Neural cell (in vitro differentiated cells): Measurements from ENCODE around the gene EHBP1. TPM values are rescaled to one million over a fixed set of nuclear protein-coding genes. Genes with fewer than 3 reads are reported as not detected.
"Not testable (repeated sequence)": the region's sequence is repeated elsewhere in the genome, so short reads cannot be mapped to it uniquely, and the experiment has no call there.

ENCODE experiments used
- H2AFZ ChIP-seq: fragments of 200-600, 300-800 bp; sonication (generic), shearing (Covaris generic); 2 replicates; pipeline ENCODE4 v1.6.0; 2014; ENCODE audit warnings: low read depth, mild to moderate bottlenecking, antibody characterized with exemption, low read length, moderate library complexity
- H3F3A ChIP-seq: fragments of 200-600 bp; shearing (Covaris generic); 2 replicates; pipeline ENCODE4 v1.6.1; 2016; ENCODE audit warnings: mild to moderate bottlenecking, moderate library complexity, mixed read lengths, antibody characterized with exemption, low read length; ENCODE audit not compliant: insufficient read depth, poor library complexity, severe bottlenecking
- H3K27ac ChIP-seq: fragments of 200-600, 300-800 bp; sonication (generic), shearing (Covaris generic); 2 replicates; pipeline ENCODE4 v1.5.1; 2014; ENCODE audit warnings: mild to moderate bottlenecking, low read length, moderate library complexity
- H3K27me3 ChIP-seq: fragments of 300-800, 200-600 bp; sonication (generic), shearing (Covaris generic); 2 replicates; pipeline ENCODE4 v1.6.0; 2014; ENCODE audit warnings: mild to moderate bottlenecking, low read depth, low read length, moderate library complexity; ENCODE audit not compliant: insufficient read depth
- H3K36me3 ChIP-seq: fragments of 300-800, 200-600 bp; sonication (generic), shearing (Covaris generic); 2 replicates; pipeline ENCODE4 v1.5.1; 2014; ENCODE audit warnings: mild to moderate bottlenecking, antibody characterized with exemption, low read length, moderate library complexity; ENCODE audit not compliant: insufficient read depth
- H3K4me2 ChIP-seq: fragments of 300-800, 200-600 bp; sonication (generic), shearing (Covaris generic); 2 replicates; pipeline ENCODE4 v1.6.0; 2014; ENCODE audit warnings: mild to moderate bottlenecking, low read length
- H3K4me3 ChIP-seq: fragments of 300-800, 200-600 bp; sonication (generic), shearing (Covaris generic); 2 replicates; pipeline ENCODE4 v1.5.1; 2014; ENCODE audit warnings: mild to moderate bottlenecking, low read length, moderate library complexity
- H3K79me2 ChIP-seq: fragments of 200-600 bp; shearing (Covaris generic); replicated peaks from 2 replicates; pipeline ENCODE4 v1.6.0; 2014; ENCODE audit warnings: mild to moderate bottlenecking, low read length, moderate library complexity; ENCODE audit not compliant: insufficient read depth
- H3K9ac ChIP-seq: fragments of 300-800, 200-600 bp; sonication (generic), shearing (Covaris generic); 2 replicates; pipeline ENCODE4 v1.6.1; 2016; ENCODE audit warnings: mild to moderate bottlenecking, low read length, mixed read lengths
- H3K9me2 ChIP-seq: fragments of 200-600 bp; shearing (Covaris generic); 2 replicates; pipeline ENCODE4 v1.6.1; 2016; ENCODE audit warnings: mild to moderate bottlenecking, low read length, mixed read lengths; ENCODE audit not compliant: insufficient read depth
- H3K9me3 ChIP-seq: fragments of 200-600, 300-800 bp; sonication (generic), shearing (Covaris generic); 2 replicates; pipeline ENCODE4 v1.6.1; 2016; ENCODE audit warnings: mild to moderate bottlenecking, mixed run types, low read length, moderate library complexity, mixed read lengths
- H4K20me1 ChIP-seq: fragments of 200-600 bp; shearing (Covaris generic); 2 replicates; pipeline ENCODE4 v1.6.1; 2016; ENCODE audit warnings: mild to moderate bottlenecking, mixed run types; ENCODE audit not compliant: insufficient read depth
- CTCF ChIP-seq: fragments of 450-650 bp; IDR thresholded peaks from 2 replicates; pipeline ENCODE4 v1.5.1; 2014; ENCODE audit warnings: antibody characterized with exemption, mild to moderate bottlenecking, moderate library complexity; ENCODE audit not compliant: poor library complexity, severe bottlenecking
- EP300 ChIP-seq: fragments of 450-650 bp; conservative IDR thresholded peaks from 2 replicates; pipeline ENCODE4 v1.6.1; 2014; ENCODE audit warnings: antibody characterized with exemption, mild to moderate bottlenecking, moderate library complexity; ENCODE audit not compliant: poor library complexity, severe bottlenecking
- EZH2 ChIP-seq: fragments of 200-600, 300-800 bp; shearing (Covaris generic), sonication (generic); IDR thresholded peaks from 2 replicates; pipeline ENCODE4 v1.6.1; 2014; ENCODE audit warnings: antibody characterized with exemption, low read length, borderline replicate concordance, mild to moderate bottlenecking; ENCODE audit not compliant: insufficient read depth, poor library complexity, severe bottlenecking
- MXI1 ChIP-seq: fragments of 450-650 bp; conservative IDR thresholded peaks from 2 replicates; pipeline ENCODE4 v1.6.1; 2014; ENCODE audit warnings: antibody characterized with exemption, mild to moderate bottlenecking; ENCODE audit not compliant: poor library complexity, severe bottlenecking
- POLR2AphosphoS5 ChIP-seq: IDR thresholded peaks from 2 replicates; pipeline ENCODE4 v1.6.1; 2012
- RAD21 ChIP-seq: fragments of 450-650 bp; conservative IDR thresholded peaks from 2 replicates; pipeline ENCODE4 v1.6.1; 2014; ENCODE audit warnings: antibody characterized with exemption, mild to moderate bottlenecking, moderate library complexity
- REST ChIP-seq: IDR thresholded peaks from 2 replicates; pipeline ENCODE4 v1.6.1; 2012; ENCODE audit warnings: borderline replicate concordance
- SMC3 ChIP-seq: fragments of 450-650 bp; conservative IDR thresholded peaks from 2 replicates; pipeline ENCODE4 v1.6.1; 2014; ENCODE audit warnings: antibody characterized with exemption, mild to moderate bottlenecking, moderate library complexity; ENCODE audit not compliant: poor library complexity
- TAF1 ChIP-seq: IDR thresholded peaks from 2 replicates; pipeline ENCODE4 v1.6.1; 2012; ENCODE audit warnings: low read depth
- polyA plus RNA-seq: library from polyadenylated mRNA; depleted of rRNA; stranded (reverse); fragments of >200 nt; gene quantifications from 2 replicates; pipeline ENCODE4 v1.2.3, GENCODE V29; 2014

Gene EHBP1
- polyA plus RNA-seq, 1 donor from 2014 or later = 52.6 TPM

- H4K20me1 ChIP-seq = no peaks in the 10 kb centered on the region
- H3K4me2 ChIP-seq = no peak overlapping the region
- H3K4me3 ChIP-seq = no peak overlapping the region
- TF ChIP-seq POLR2AphosphoS5 = no peak
- TF ChIP-seq EZH2 = no peak
- TF ChIP-seq CTCF = no peak
- TF ChIP-seq SMC3 = no peak
- no peak for TF ChIP-seq REST
- no peak for TF ChIP-seq TAF1
- TF ChIP-seq EP300 = no peak
- TF ChIP-seq RAD21 = no peak
- no peaks in the 10 kb centered on the region for H3K9me2 ChIP-seq
- no peaks in the 10 kb centered on the region for H3K9me3 ChIP-seq
- no peak overlapping the region for H3K27ac ChIP-seq
- H3K36me3 ChIP-seq = peaks cover 4% of the 10 kb centered on the region
- no peak overlapping the region for H2AFZ ChIP-seq
- no peak overlapping the region for H3K9ac ChIP-seq
- peaks cover 60% of the 10 kb centered on the region for H3K79me2 ChIP-seq
- no peaks in the 10 kb centered on the region for H3K27me3 ChIP-seq
- H3F3A ChIP-seq = peaks cover 1% of the 10 kb centered on the region
Observed at GRCh38 chr2:62711832-62712494, 6.5 kb downstream of the EHBP1 start.

GRCh38 chr2:62713196-62713595 lies 7.7 kb downstream of the EHBP1 start:
- not testable (repeated sequence) for H3K9ac ChIP-seq
- H3K79me2 ChIP-seq = peaks cover 60% of the 10 kb centered on the region

GRCh38 chr2:62713837-62714236 lies 8.3 kb downstream of the EHBP1 start:
- Histone ChIP-seq H3K9ac (no peak overlapping the region), H3K4me2 (no peak overlapping the region), H3K4me3 (no peak overlapping the region), H3K27me3 (no peaks in the 10 kb centered on the region), H3K9me2 (no peaks in the 10 kb centered on the region), H3K27ac (no peak overlapping the region), H2AFZ (no peak overlapping the region), H4K20me1 (no peaks in the 10 kb centered on the region), H3K36me3 (peaks cover 4% of the 10 kb centered on the region), H3F3A (no peaks in the 10 kb centered on the region), H3K79me2 (peaks cover 60% of the 10 kb centered on the region), H3K9me3 (no peaks in the 10 kb centered on the region)
- TF ChIP-seq RAD21 = no peak
- TF ChIP-seq TAF1 = no peak
- no peak for TF ChIP-seq MXI1
- no peak for TF ChIP-seq EP300

More at GRCh38 chr2:62713196-62713595, 7.7 kb downstream of the EHBP1 start:
- not testable (repeated sequence) for H3K4me3 ChIP-seq, H3K9me3 ChIP-seq, H3F3A ChIP-seq, H3K9me2 ChIP-seq, H3K36me3 ChIP-seq, H4K20me1 ChIP-seq, H3K4me2 ChIP-seq, H2AFZ ChIP-seq, H3K27me3 ChIP-seq, H3K27ac ChIP-seq
